NCI-H345 treated with DMSO at 0.1 percent for 48 hours (cell line): Measurements from ENCODE around the gene PPM1L.
"Not testable (repeated sequence)": the region's sequence is repeated elsewhere in the genome, so short reads cannot be mapped to it uniquely, and the experiment has no call there.

ENCODE experiments used
- DNase-seq: peaks from one replicate; lab custom pipeline; 2025; ENCODE audit not compliant: unreplicated experiment; lab: John Stamatoyannopoulos, UW

PPM1L gene

GRCh38 chr3:161026612-161027510 is 270.8 kb downstream of the PPM1L start:
- no peak for DNase-seq

- no peak for DNase-seq
These were observed 272.6 kb downstream of the PPM1L start for GRCh38 chr3:161028555-161029153.

GRCh38 chr3:161031134-161031533 is 275.1 kb downstream of the PPM1L start:
- DNase-seq: no peak

- not testable (repeated sequence) for DNase-seq
These were observed 279.0 kb downstream of the PPM1L start for GRCh38 chr3:161034913-161035550.

GRCh38 chr3:161035711-161036110 is 279.7 kb downstream of the PPM1L start:
- DNase-seq: no peak

- DNase-seq: no peak
These were observed 282.7 kb downstream of the PPM1L start for GRCh38 chr3:161038725-161039124.

- DNase-seq: no peak
These were observed 286.0 kb downstream of the PPM1L start for GRCh38 chr3:161042023-161042501.

- DNase-seq: no peak
These were observed 287.5 kb downstream of the PPM1L start for GRCh38 chr3:161043336-161044035.

- no peak for DNase-seq
These were observed 293.7 kb downstream of the PPM1L start for GRCh38 chr3:161049683-161050248.

GRCh38 chr3:161050935-161051334 is 294.9 kb downstream of the PPM1L start:
- no peak for DNase-seq

- DNase-seq: no peak
These were observed 295.8 kb downstream of the PPM1L start for GRCh38 chr3:161051856-161052255.

GRCh38 chr3:161054860-161055604 is 299.0 kb downstream of the PPM1L start:
- DNase-seq: no peak

GRCh38 chr3:161064413-161064812 is 308.4 kb downstream of the PPM1L start:
- DNase-seq: no peak

GRCh38 chr3:161066930-161067329 is 310.9 kb downstream of the PPM1L start:
- no peak for DNase-seq

- no peak for DNase-seq
These were observed 311.3 kb downstream of the PPM1L start for GRCh38 chr3:161067335-161067734.

GRCh38 chr3:161069511-161070251 is 313.6 kb downstream of the PPM1L start:
- no peak for DNase-seq

- DNase-seq: no peak
These were observed 314.4 kb downstream of the PPM1L start for GRCh38 chr3:161070252-161070930.

GRCh38 chr3:161070980-161071663 is 315.1 kb downstream of the PPM1L start:
- no peak for DNase-seq
